ENCODE results near the gene HNRNPUL1.

HNRNPUL1 gene

GRCh38 chr19:41234512-41235168, 29.5 kb upstream of the HNRNPUL1 start:
- DNase-seq (ENCODE audit: low spot score) = no peak

- no peak for DNase-seq (ENCODE audit: low spot score)
Observed at GRCh38 chr19:41235480-41235879, 28.7 kb upstream of the HNRNPUL1 start.

GRCh38 chr19:41238244-41238643, 25.9 kb upstream of the HNRNPUL1 start:
- no peak for DNase-seq (ENCODE audit: low spot score)

- DNase-seq (ENCODE audit: low spot score) = no peak
Observed at GRCh38 chr19:41239363-41239762, 24.8 kb upstream of the HNRNPUL1 start.

GRCh38 chr19:41239961-41240574, 24.1 kb upstream of the HNRNPUL1 start:
- no peak for DNase-seq (ENCODE audit: low spot score)

- no peak for DNase-seq (ENCODE audit: low spot score)
Observed at GRCh38 chr19:41241859-41242258, 22.3 kb upstream of the HNRNPUL1 start.

- no peak for DNase-seq (ENCODE audit: low spot score)
Observed at GRCh38 chr19:41244117-41244516, 20.1 kb upstream of the HNRNPUL1 start.

GRCh38 chr19:41245843-41246242, 18.3 kb upstream of the HNRNPUL1 start:
- DNase-seq (ENCODE audit: low spot score) = no peak

GRCh38 chr19:41248895-41249294, 15.3 kb upstream of the HNRNPUL1 start:
- DNase-seq (ENCODE audit: low spot score) = no peak

- no peak for DNase-seq (ENCODE audit: low spot score)
Observed at GRCh38 chr19:41249707-41250423, 14.3 kb upstream of the HNRNPUL1 start.

GRCh38 chr19:41253660-41254059, 10.5 kb upstream of the HNRNPUL1 start:
- no peak for DNase-seq (ENCODE audit: low spot score)

- DNase-seq (ENCODE audit: low spot score) = no peak
Observed at GRCh38 chr19:41255171-41255570, 9.0 kb upstream of the HNRNPUL1 start.

GRCh38 chr19:41261474-41262190, 2.5 kb upstream of the HNRNPUL1 start:
- no peak for DNase-seq (ENCODE audit: low spot score)

GRCh38 chr19:41263042-41263849, 926 bp upstream of the HNRNPUL1 start:
- peak; percentile 66 for DNase-seq (ENCODE audit: low spot score)

GRCh38 chr19:41264581-41265394, 616 bp downstream of the HNRNPUL1 start:
- no peak for DNase-seq (ENCODE audit: low spot score)

GRCh38 chr19:41265395-41266153, 1.4 kb downstream of the HNRNPUL1 start:
- DNase-seq (ENCODE audit: low spot score) = no peak

GRCh38 chr19:41269055-41269454, 4.9 kb downstream of the HNRNPUL1 start:
- no peak for DNase-seq (ENCODE audit: low spot score)

- DNase-seq (ENCODE audit: low spot score) = no peak
Observed at GRCh38 chr19:41269571-41269970, 5.4 kb downstream of the HNRNPUL1 start.

- no peak for DNase-seq (ENCODE audit: low spot score)
Observed at GRCh38 chr19:41273076-41273475, 8.9 kb downstream of the HNRNPUL1 start.

GRCh38 chr19:41274802-41275201, 10.6 kb downstream of the HNRNPUL1 start:
- no peak for DNase-seq (ENCODE audit: low spot score)
